SHP77 (cell line): ENCODE results near the gene NAA20.

Source experiments
- DNase-seq, 2 experiments: peaks; one replicate each; lab custom pipeline; 2025; lab: John Stamatoyannopoulos, UW

The NAA20 gene

GRCh38 chr20:20073801-20074371 is 56.7 kb downstream of the NAA20 start:
- DNase-seq, result peak; percentile 86 to 91

- no peak for DNase-seq
Observed at GRCh38 chr20:20075032-20075431, 57.9 kb downstream of the NAA20 start.

- DNase-seq, result no peak
Observed at GRCh38 chr20:20076297-20077065, 59.3 kb downstream of the NAA20 start.

- no peak for DNase-seq
Observed at GRCh38 chr20:20078041-20078440, 60.9 kb downstream of the NAA20 start.

GRCh38 chr20:20079102-20079784 is 62.1 kb downstream of the NAA20 start:
- peak; percentile 66 to 79 for DNase-seq
